Progenitor cell of endocrine pancreas (in vitro differentiated cells): ENCODE data around the gene SPTBN4. TPM values are rescaled to one million over a fixed set of nuclear protein-coding genes. Genes with fewer than 3 reads are reported as not detected.
"Not testable (repeated sequence)": the region's sequence is repeated elsewhere in the genome, so short reads cannot be mapped to it uniquely, and the experiment has no call there.

ENCODE experiments used
- DNase-seq: peaks from one replicate; pipeline ENCODE4 v3.0.0; 2021; ENCODE audit warnings: low spot score; ENCODE audit not compliant: unreplicated experiment
- H3K27ac Mint-ChIP-seq: 2 replicates; pipeline ENCODE4 v1.8.0; 2021; ENCODE audit warnings: mild to moderate bottlenecking, moderate library complexity, mixed read lengths
- H3K27me3 Mint-ChIP-seq: 2 replicates; pipeline ENCODE4 v1.8.0; 2021; ENCODE audit warnings: mixed read lengths
- H3K36me3 Mint-ChIP-seq: 2 replicates; pipeline ENCODE4 v1.8.0; 2022; ENCODE audit warnings: mixed read lengths; ENCODE audit not compliant: insufficient read depth
- H3K4me1 Mint-ChIP-seq: 2 replicates; pipeline ENCODE4 v1.8.0; 2021; ENCODE audit warnings: low read depth, mixed read lengths
- H3K4me3 Mint-ChIP-seq: 2 replicates; pipeline ENCODE4 v1.8.0; 2021; ENCODE audit warnings: low read depth, mild to moderate bottlenecking, moderate library complexity, mixed read lengths
- H3K9me3 Mint-ChIP-seq: 2 replicates; pipeline ENCODE4 v1.8.0; 2021; ENCODE audit warnings: low read depth, mixed read lengths
- CTCF ChIP-seq: fragments of 200-600 bp; sonication (generic); IDR thresholded peaks from one replicate; pipeline ENCODE4 v1.5.0; 2021; ENCODE audit warnings: antibody characterized with exemption, mild to moderate bottlenecking; ENCODE audit not compliant: unreplicated experiment
- total RNA-seq: library from RNA; stranded (reverse); gene quantifications from 2 replicates; pipeline ENCODE4 v1.2.1, GENCODE V29; 2021

SPTBN4 gene
- total RNA-seq, 1 donor from 2014 or later, result 3.1 TPM

GRCh38 chr19:40559394-40559793 lies 92.6 kb downstream of the SPTBN4 start:
- Mint-ChIP-seq H3K36me3 (no peaks in the 10 kb centered on the region), H3K27me3 (peaks cover 63% of the 10 kb centered on the region)

GRCh38 chr19:40560092-40560507 lies 93.3 kb downstream of the SPTBN4 start:
- no peak for TF ChIP-seq CTCF

More at GRCh38 chr19:40559394-40559793, 92.6 kb downstream of the SPTBN4 start:
- DNase-seq, result no peak
- no peak for TF ChIP-seq CTCF
- Mint-ChIP-seq H3K27ac (no peak overlapping the region), H3K4me3 (no peak overlapping the region), H3K4me1 (no peaks in the 10 kb centered on the region), H3K9me3 (no peaks in the 10 kb centered on the region)

GRCh38 chr19:40561947-40562346 lies 95.1 kb downstream of the SPTBN4 start:
- no peaks in the 10 kb centered on the region for H3K36me3 Mint-ChIP-seq
- no peak overlapping the region for H3K4me3 Mint-ChIP-seq
- no peak overlapping the region for H3K27ac Mint-ChIP-seq
- H3K27me3 Mint-ChIP-seq, result peaks cover 62% of the 10 kb centered on the region
- DNase-seq, result no peak
- no peaks in the 10 kb centered on the region for H3K4me1 Mint-ChIP-seq
- TF ChIP-seq CTCF, result no peak
- H3K9me3 Mint-ChIP-seq, result no peaks in the 10 kb centered on the region

More at GRCh38 chr19:40560092-40560507, 93.3 kb downstream of the SPTBN4 start:
- Mint-ChIP-seq H3K4me3 (no peak overlapping the region), H3K27me3 (peaks cover 60% of the 10 kb centered on the region), H3K4me1 (no peaks in the 10 kb centered on the region), H3K36me3 (no peaks in the 10 kb centered on the region), H3K27ac (no peak overlapping the region), H3K9me3 (no peaks in the 10 kb centered on the region)
- DNase-seq, result no peak

- not testable (repeated sequence) for DNase-seq, H3K9me3 Mint-ChIP-seq, H3K27ac Mint-ChIP-seq, H3K4me1 Mint-ChIP-seq, H3K4me3 Mint-ChIP-seq, H3K36me3 Mint-ChIP-seq
- H3K27me3 Mint-ChIP-seq, result peaks cover 65% of the 10 kb centered on the region
Observed at GRCh38 chr19:40564535-40564934, 97.7 kb downstream of the SPTBN4 start.

GRCh38 chr19:40565355-40565754 lies 98.6 kb downstream of the SPTBN4 start:
- Mint-ChIP-seq H3K27ac (no peak overlapping the region), H3K36me3 (no peaks in the 10 kb centered on the region), H3K4me3 (no peak overlapping the region), H3K4me1 (peaks cover 4% of the 10 kb centered on the region), H3K9me3 (no peaks in the 10 kb centered on the region), H3K27me3 (peaks cover 67% of the 10 kb centered on the region)
- TF ChIP-seq CTCF, result no peak
- no peak for DNase-seq

- peaks cover 6% of the 10 kb centered on the region for H3K4me1 Mint-ChIP-seq
- peaks cover 69% of the 10 kb centered on the region for H3K27me3 Mint-ChIP-seq
Observed at GRCh38 chr19:40565910-40566495, 99.2 kb downstream of the SPTBN4 start.

More at GRCh38 chr19:40565910-40566495, 99.2 kb downstream of the SPTBN4 start:
- peaks cover 4% of the 10 kb centered on the region for H3K9me3 Mint-ChIP-seq
- no peak overlapping the region for H3K27ac Mint-ChIP-seq
- no peaks in the 10 kb centered on the region for H3K36me3 Mint-ChIP-seq
- no peak overlapping the region for H3K4me3 Mint-ChIP-seq
- TF ChIP-seq CTCF, result no peak
- DNase-seq, result no peak
